OCI-LY3 (cell line): Measurements from ENCODE around the gene CCDC27.

ENCODE experiments used
- EZH2phosphoT487 ChIP-seq: fragments of 200-600 bp; shearing (Covaris generic); IDR thresholded peaks from 2 replicates; pipeline ENCODE4 v1.6.1; 2018; ENCODE audit warnings: antibody characterized with exemption, mixed run types, low read depth
- TF ChIP-seq, protein P1 (sequence below): fragments of 200-600, 300-600 bp; sonication (generic); IDR thresholded peaks from 2 replicates; pipeline ENCODE4 v1.5.1; 2014; ENCODE audit warnings: antibody characterized with exemption, low read length, low read depth

GRCh38 chr1:3743826-3744225 is 8.4 kb upstream of the CCDC27 start:
- TF ChIP-seq, protein P1, sequence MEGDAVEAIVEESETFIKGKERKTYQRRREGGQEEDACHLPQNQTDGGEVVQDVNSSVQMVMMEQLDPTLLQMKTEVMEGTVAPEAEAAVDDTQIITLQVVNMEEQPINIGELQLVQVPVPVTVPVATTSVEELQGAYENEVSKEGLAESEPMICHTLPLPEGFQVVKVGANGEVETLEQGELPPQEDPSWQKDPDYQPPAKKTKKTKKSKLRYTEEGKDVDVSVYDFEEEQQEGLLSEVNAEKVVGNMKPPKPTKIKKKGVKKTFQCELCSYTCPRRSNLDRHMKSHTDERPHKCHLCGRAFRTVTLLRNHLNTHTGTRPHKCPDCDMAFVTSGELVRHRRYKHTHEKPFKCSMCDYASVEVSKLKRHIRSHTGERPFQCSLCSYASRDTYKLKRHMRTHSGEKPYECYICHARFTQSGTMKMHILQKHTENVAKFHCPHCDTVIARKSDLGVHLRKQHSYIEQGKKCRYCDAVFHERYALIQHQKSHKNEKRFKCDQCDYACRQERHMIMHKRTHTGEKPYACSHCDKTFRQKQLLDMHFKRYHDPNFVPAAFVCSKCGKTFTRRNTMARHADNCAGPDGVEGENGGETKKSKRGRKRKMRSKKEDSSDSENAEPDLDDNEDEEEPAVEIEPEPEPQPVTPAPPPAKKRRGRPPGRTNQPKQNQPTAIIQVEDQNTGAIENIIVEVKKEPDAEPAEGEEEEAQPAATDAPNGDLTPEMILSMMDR, result no peak
- no peak for TF ChIP-seq EZH2phosphoT487
